T-helper 22 cell (primary cell): Measurements from ENCODE around the gene FXYD2.

Experiments
- DNase-seq: peaks from one replicate; pipeline ENCODE4 v3.0.0-alpha.2; 2020; ENCODE audit warnings: low read depth

FXYD2 gene

DNA sequence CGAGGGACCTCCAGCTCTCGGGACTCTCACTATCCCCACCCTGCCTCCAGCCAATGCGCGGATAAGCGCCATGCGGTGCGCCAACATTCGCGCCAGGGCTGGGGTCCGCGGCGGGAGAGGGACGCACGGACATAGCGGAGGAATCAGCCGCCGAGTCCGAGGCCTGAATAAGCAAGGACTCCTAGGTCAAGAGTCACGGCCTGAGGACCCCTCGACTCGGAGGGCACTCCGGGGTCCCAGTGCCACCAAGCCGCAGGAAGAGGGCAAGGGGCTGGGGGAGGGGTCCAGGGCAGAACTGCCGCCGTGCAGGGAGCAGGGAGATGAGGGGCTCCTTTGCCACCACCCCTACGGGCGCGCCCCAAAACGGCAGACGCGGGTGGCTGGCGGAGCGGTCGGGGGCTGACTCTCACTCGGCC lies 28.1 kb downstream of the FXYD2 start:
- no peak for DNase-seq

DNA sequence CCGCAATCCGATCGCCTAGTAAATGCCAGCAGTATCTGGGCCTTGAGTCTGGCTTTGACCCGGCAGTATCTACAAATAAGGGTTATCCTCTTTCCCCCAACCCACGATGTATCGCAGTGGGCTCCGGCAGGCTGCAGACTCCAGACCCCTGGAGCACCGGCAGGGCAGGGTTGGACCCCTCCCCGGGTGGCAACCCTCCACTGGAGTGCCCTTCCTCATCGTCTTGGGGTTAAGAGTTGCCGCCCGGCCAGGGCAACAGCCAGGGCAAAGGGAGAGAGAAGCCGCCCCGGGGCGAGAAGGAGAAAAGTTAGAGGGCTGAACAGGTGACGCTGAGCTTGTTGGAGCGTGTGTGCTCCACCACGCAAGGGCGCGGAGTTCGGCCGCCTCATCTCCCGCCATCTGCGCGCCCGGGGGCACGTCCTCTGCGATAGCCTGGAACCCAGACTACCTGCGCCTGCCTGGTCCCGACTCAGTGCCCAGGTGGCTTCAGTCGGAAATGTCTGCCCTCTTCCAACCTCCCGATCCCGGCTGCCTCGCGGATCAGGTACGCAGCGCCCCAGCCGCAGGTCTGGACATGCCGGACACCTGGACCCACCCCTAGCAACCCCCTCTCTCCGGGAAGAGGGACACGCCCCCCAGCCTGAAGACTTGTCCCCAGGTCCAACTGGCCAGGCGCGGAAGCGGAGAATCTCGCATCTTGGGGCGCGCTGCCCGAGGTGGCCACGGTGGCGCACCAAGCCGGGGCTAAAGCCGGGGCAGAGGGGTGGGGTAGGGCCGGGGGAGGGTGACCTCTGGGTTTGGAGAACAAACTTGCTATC lies 28.7 kb downstream of the FXYD2 start:
- DNase-seq, result no peak

DNA sequence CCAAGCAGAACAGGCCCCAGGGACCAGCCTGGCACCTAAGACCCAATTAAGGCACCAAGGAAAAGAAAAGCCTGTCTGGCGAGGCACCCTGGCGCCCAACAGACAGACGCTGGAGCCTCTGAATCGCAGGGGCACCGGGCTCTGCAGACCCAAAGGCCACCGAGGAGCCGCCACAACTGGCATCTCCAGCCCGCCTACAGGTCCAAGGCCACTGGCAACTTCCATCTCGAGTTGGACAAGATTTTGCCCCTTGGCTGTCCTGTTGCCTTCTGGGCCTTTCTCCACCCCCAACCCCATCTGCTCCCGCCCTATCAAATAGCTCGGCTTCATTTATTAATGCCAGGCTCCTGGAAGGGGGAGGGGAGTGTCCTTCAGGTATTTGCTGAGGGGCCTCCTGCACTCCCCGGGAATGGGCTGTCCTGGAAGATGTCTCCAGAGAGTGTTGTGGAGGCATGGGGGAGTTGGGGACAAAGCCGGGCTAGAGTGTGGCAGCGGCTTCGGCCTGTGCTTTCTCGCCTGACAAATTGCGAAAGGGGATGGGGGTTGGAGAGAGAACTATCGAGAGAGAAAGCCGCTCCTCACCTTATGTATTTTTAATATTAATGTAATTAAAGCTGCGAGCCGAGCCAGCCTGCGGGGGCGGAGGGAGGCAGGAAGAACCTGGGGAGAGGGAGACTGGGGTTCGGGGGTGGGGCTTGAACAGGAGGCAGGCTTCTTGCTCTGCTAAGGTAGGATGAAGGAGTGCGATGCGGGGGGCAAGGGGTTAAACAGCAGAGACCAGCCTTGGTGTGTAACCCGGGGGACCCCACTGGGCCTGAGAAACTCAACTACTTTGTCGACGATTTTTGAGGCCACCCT lies 29.5 kb downstream of the FXYD2 start:
- no peak for DNase-seq

DNA sequence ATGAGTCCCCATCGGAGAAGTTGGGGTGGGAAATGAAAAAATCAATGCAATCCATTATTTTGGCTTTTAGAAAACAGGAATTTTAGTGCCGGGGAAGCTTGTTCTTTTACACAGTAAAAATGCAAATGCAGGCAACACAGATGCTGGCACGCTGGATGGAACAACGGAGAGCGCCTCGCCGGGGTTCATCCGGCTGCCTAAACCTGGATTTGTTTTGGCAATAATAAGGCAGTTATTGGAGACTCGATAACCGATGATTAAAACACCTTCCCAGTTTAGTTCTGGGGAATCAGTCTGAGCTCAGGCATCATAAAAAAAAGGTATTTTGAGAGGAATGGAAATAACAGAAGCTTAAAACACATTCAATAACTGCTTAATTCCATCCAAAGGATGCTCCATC lies 30.4 kb downstream of the FXYD2 start:
- DNase-seq, result no peak

DNA sequence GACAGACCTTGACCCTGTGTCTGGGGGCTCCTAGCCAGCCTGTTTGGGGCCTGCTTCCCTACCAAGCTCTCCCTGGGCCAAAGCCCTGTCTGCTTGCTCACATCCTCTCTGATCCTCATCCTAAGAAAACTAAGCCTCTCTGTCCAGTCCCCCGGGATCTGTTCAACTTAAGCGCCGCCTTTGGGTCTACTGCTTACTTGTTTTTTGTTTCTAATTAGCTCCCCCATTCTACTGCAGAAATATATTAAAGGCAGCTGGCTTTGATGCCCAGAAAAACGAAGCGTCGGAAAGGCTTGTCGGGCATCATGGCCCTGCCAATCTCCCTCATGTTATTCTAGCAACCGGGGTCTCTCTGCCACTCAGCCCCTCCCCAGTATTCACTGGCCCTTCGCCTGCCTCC lies 31.0 kb downstream of the FXYD2 start:
- no peak for DNase-seq

DNA sequence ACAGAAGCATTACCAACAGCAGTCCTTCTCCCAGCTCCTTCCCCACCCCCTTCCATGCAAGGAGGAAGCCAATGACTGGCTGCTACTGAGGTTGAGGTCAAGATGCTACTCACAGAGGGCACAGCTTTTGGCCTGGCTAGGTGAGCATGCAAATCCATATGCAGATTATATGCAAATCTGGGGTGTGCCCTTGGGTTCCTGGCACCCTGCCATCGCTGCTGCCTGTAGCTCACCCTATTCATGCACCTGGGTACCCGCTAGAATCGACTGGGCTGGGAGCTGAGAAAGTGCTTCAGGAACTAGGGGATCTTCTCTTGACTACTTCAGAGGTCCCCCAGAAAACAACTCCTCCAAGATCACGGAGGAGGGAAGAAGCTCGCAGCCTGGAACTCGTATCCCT lies 31.6 kb downstream of the FXYD2 start:
- DNase-seq, result no peak

DNA sequence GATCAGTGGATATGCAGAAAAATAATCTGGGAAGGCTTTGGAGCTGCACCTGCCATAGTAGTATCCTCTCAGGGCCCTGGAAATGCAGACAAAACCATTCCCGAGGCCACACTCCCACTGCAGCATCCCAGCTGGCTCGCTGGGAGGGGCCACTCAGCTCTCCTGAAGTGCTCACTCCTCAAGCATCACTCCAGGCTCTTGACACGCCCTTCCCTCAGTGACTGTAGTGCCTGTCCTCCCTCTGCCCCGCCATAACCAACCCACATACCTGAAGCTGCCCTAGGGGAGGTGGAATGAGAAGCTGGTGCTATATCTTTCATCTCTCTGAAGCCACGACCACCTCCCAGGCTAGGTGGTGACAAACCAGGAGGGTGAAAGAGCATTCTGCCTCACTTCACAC lies 32.3 kb downstream of the FXYD2 start:
- no peak for DNase-seq

DNA sequence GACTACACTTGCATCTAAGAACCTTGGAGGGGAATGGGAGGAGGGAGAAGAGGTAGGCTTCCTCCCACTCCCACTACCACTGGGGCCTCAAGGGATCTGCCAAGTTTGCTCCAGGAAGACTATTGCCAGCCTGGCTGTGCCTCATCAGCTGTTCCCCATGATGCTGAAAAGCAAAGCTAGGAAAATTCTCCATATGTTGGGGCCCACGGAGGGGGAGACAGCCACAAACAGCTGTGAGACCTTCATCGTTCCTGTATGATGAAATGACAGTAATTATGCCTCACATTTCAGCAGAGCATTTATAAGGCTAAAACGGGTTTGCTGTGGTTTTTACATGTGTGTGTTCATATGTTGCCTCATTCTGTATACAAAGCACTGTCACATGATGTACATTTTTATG lies 34.3 kb downstream of the FXYD2 start:
- DNase-seq, result no peak

DNA sequence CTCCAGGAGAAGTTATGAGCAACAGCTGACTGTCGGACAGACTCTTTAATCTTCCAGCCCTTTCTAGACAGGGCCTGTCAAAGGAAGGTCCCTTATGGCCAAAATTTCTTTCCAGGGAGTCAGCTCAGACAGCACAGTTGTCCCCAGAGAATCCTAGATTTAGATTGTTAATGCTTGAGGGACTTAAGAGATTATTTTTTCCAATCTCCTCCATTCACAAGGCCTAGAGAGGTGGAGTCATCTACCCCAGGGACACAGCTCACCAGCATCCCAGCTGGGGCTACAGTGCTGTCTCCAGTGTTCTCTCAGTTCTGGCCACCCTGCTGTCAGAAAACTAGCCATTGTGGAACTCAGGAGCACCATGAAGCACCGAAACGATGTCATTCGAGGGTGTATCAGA lies 35.3 kb downstream of the FXYD2 start:
- DNase-seq, result no peak

DNA sequence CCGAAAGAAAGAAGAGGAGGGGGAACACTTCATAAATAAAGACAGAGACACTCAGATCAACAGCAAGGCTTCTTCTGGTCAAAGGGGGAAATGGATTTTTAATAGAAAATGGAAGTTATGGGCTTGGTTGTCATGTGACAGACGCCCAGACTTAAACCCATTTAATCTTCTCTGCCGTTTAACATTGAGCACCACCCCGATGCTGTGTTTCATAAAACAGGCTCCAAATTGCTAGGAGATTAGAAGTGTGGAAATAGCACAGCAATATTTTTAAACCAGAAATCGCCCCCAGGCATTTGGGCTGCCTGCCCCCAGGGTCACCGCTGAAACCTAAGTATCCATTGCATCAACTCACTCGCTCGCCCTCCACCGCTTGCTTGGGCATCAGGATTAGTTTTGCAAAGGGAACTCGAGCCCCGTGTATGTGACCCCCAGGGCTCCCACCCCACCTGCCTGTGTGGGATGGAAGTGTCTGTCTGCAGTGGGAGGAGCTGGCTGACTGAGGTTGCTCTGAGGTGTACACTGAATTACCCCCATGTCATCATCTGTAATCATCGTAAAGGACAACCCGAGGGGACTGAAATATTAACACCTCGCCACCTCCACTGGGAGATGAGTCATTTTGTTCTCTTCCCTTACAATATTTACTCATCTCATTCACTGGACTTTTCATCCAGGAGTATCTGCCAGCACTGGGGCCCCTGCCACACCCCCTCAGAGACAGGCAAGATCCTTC lies 38.2 kb downstream of the FXYD2 start:
- no peak for DNase-seq

DNA sequence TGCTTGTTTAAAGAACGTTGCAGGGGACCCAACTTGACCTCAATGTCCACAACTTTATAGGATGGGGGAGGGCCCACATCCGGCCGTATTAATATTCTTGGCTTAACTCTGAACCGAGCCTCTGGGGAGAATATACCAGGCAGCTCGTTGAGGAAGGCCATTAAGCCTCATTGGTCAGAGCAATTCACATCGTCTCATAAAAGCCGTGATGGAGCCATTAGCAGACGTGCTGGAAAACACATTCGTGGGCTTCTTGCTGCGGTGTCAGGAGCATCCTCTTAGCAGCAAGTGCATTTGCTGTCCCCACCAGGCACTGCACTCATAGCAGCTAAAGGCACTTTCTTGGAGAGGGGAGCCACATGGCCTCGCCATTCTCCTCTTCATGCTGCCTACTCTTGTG lies 42.4 kb downstream of the FXYD2 start:
- DNase-seq, result no peak

DNA sequence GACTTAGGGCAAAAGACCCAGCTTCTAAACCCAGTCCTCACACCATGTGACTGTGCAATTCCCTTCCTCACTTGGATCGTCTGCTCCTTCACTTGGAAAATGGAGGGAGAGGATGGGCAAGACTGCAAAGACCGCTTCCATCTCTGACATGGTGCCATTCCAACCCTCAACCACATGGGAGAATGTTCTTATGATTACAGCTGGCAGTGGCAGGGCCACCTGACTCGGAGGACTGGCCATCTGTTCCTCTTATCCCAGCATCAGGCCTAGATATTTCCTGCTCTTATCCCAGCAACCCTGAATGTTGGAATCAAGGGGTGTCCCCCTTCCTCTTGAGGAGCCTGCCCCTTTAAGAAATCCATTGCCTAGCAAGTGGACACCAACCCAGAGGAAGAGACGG lies 42.9 kb downstream of the FXYD2 start:
- no peak for DNase-seq

DNA sequence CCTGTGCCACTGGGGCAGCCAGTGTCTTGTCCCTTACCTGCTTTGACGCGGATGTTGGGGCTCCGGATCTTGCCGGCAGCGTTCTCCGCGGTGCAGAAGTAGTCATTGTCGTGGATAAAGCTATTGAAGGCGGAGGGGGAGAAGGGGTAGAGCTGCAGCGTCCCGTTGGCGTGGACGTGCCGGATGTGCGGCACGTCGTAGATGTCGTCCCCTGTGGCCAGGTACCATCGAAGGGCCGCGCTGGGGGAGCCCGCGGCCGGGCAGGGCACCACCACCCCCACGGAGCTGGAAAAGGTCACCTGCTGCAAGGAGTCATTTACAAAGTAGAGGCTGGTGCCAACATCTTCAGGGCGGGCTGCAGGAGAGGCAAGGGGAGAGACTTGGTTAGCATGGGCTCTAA lies 44.1 kb downstream of the FXYD2 start:
- no peak for DNase-seq

DNA sequence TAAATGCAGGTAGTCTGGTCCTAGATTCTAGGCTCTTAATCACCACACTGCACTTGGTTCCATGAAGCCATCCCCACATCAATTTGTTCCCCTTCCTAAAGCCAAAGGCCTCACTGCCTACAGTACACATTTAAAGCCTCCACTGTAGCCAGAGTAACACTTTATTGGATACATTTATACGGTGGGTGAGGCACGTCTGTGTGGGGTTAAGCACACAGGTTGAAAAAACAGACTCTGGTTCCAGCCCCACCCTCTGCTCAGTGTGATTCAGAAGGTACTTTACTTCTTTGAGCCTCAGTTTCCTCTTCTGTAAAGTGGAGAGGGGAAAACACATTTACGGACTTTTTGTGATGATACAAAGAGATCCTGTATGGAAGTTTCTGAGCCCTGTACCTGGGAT lies 50.0 kb downstream of the FXYD2 start:
- DNase-seq, result no peak

DNA sequence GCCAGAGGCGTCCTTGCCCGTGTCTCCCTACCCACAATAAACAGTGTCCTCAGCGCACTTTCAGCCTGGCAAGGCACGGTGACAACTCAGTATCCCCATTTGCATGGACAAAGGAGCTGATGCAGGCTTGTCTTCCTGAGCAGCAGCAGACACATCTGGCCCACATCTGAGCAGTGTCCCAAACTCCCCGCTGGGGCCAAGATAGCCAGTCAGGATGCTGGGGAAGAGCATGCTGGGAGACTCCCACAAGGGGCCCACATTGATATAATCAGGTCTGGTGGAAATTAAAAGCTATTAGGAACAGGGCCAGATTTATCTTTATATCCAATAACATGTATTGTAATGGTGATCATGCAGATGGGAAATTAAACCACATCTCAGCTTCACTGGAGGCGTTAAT lies 52.2 kb downstream of the FXYD2 start:
- no peak for DNase-seq

DNA sequence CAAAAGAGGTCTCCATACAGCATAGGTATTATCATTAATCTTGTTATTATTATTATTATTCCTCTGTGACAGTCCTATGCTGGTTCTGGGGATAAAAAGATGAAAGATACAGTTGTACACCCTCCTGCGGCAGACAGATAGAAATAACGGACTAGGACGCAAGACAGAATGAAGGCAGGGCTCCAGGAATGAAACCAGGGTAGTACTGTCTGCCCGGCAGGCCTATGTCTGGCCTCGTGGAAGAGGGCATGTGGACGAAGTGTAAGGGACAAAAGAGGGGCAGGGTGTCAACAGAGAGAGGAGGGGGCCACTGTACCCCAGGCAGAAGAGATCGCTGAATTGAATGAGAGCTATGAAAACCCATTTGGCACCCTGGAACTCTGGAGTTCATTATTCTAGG lies 52.7 kb downstream of the FXYD2 start:
- no peak for DNase-seq

DNA sequence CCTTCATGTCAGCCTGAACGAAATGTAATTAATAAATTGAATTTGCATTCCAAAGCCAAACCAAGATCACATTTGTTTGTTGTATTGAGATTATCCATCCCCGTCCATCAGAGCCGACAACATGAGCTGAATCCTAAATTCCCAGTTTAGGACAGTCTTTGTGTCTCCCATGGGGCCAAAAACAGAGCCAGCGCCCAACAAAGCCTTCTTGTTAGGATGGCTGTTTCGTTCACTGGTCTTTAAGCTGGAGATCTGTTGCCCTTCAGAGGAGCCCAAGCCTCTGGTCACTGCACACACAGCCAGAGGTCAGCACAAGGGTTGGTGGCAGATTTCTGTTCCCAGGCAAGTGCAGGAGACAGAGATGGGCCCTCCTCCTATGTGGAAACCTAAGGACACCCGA lies 53.3 kb downstream of the FXYD2 start:
- no peak for DNase-seq

DNA sequence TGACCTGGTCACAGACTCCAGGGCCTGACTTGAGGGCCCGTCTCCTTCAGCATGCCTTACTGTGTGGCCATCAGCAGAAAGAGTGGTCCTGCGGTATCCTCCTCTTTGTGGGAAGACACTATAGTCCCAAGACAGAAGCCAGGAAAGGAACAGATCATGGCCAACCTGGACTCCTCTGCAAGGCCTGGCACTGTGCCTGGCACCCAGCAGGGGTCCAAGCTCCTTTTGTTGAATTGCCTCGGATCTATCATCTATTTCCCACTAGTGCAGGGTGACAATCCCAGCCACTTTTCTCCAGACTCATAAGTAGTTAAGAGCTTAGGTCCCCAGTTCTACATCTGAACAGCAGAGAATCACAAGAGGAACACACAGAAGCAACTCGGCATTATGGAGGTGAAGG lies 54.5 kb downstream of the FXYD2 start:
- no peak for DNase-seq
